DMS79 (cell line): Measurements from ENCODE around the gene MST1R.
A peak's percentile ranks its signal among the peaks of the same experiment; 100 is the strongest.

Experiments used
- DNase-seq: peaks from one replicate; lab custom pipeline; 2025; lab: John Stamatoyannopoulos, UW

Gene MST1R

DNA sequence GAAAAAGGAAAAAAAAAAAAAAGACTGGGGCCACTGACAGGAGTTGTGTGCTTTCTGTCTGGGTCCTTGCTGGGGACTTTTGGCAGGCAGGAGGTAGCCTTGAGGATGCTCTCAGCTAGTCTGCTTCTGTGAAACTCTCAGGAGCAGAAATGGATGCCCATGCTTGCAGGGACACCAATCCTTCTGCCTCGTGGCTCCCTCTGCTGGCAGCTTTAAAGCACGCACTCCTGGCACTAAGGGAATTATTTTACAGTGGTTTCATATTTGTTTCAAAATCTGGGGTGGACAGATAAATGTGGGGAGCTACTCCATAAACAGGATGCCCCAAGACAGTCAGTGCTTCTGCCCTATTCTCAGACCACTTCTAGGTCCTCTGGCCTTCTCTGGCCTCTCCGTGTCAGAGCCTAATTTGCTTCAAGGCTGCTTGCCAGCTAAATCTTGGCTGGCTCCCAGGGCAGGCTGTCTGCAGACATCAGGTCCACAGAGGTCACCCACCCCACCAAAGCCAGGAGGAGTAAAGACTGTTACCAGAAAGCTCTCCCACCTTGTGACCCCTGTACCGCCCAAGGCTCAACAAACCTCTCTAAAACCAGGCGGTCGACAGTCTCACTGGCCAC, 64.4 kb downstream of the MST1R start:
- DNase-seq, result peak; percentile 27
